G401 (cell line): ENCODE measurements around the gene ATP6V0C. TPM values are rescaled to one million over a fixed set of nuclear protein-coding genes. Genes with fewer than 3 reads are reported as not detected.
"Not testable (repeated sequence)": the region's sequence is repeated elsewhere in the genome, so short reads cannot be mapped to it uniquely, and the experiment has no call there.

Source experiments
- DNase-seq: peaks from one replicate; pipeline ENCODE4 v3.0.0-alpha.2; 2015; ENCODE audit warnings: low spot score
- in situ Hi-C: cut with HindIII; loops from 2 replicates; pipeline ENCODE4 v1.10.0; 2016; ENCODE audit warnings: low sequenced_read_pairs, mixed read lengths
- total RNA-seq: library from RNA; depleted of rRNA; stranded (reverse); fragments of >200 nt; shearing (Covaris generic); gene quantifications from 2 replicates; pipeline ENCODE4 v1.2.3, GENCODE V29; 2014

Gene ATP6V0C
- total RNA-seq, 1 experiment from 2014 or later: 41.8 TPM

DNA sequence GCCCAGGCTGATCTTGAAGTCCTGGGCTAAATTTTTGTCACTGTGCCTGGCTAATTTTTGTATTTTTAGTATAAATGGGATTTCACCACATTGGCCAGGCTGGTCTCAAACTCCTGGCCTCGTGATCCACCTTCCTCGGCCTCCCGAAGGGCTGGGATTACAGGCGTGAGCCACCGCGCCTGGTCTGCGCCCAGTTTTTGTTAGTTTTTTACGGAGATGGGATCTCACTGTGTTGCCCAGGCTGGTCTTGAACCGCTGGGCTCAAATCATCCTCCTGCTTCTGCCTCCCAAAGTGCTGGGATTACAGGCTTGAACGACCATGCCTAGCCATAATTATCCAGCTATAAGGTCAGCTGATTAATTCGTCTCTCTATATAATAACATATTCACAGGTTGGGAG, 20.2 kb downstream of the ATP6V0C start:
- in situ Hi-C loops: no loop called here
- DNase-seq: no peak

GRCh38 chr16:2534335-2534734, 20.6 kb downstream of the ATP6V0C start:
- DNase-seq, in situ Hi-C loops: not testable (repeated sequence)

- no peak for DNase-seq
These were observed 21.9 kb downstream of the ATP6V0C start for GRCh38 chr16:2535625-2536013.

DNA sequence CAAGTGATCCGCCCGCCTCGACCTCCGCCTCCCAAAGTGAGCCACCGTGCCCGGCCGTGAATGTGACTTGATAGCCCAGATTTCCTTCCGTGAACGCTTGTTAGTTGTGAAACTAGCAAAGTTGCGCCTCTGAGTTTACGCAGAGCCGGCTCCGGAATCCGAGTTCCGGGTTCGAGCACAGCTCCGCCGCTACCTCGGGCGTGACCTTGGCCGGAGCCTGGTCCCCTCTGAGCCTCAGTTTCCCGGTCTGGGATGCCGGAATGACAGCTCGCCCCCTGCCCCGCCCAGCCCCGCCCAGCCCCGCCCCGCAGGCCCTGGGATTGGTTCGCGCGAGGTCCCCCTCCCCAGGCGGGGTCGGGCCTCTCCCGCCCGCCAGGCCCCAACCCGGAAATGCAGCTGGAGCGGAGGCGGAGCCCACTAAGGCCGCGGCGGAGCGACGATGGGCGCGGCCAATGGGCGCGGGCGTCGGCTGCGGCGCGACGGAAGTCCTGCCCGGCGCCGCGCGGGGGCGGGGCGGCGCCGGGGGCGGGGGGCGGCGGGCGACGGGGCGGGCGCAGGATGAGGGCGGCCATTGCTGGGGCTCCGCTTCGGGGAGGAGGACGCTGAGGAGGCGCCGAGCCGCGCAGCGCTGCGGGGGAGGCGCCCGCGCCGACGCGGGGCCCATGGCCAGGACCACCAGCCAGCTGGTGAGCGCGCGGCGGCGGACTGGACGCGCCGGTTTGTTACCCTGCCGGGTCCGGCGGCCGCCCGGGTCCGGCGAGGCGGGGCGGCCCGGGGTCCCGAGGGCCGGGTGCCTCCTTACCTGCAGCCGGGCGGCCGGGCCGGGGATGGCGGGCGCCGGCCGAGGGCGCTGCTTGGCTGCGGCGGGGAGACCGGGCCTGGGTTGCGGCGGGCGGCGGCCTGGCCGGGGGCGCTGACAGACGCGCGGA, 24.0 kb downstream of the ATP6V0C start, which contains the start of gene PDPK1:
Gene PDPK1 (plus strand): TSS at position 571 of the 929 bp plus-strand sequence. CDS start 92 bp downstream, at position 663.
- in situ Hi-C loops: no loop called here

More at GRCh38 chr16:2535625-2536013, 21.9 kb downstream of the ATP6V0C start:
- in situ Hi-C loops: no loop called here

DNA sequence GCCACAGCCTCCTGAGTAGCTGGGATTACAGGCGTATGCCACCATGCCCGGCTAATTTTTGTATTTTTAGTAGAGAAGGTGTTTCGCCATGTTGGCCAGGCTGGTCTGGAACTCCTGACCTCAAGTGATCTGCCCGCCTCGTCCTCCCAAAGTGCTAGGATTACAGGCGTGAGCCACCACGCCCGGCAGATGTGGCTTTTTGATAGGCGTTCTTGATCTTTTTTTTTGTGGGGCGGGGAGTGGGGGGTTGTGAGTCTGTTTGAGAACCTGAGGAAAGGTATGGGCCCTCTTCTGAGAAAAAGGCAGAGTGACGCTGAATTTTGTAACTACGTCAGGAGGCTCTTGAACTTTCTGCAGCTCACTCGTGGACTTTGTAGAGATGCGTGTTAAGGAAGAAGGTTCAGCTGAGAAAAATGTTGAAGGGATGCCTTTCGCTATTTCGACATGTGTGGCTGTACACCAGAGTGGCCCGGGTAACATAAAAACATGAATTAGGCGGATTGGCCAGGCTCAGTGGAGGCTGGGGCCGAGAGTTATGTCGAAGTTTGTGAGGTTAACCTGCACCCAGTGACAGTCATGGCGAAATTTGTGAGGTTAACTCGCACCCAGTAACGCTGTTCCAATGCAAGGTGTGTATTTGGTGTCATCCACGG, 25.6 kb downstream of the ATP6V0C start:
- in situ Hi-C loops, DNase-seq: not testable (repeated sequence)

More for the DNA sequence above, 24.0 kb downstream of the ATP6V0C start, which contains the start of gene PDPK1:
- DNase-seq: peak; percentile 95

DNA sequence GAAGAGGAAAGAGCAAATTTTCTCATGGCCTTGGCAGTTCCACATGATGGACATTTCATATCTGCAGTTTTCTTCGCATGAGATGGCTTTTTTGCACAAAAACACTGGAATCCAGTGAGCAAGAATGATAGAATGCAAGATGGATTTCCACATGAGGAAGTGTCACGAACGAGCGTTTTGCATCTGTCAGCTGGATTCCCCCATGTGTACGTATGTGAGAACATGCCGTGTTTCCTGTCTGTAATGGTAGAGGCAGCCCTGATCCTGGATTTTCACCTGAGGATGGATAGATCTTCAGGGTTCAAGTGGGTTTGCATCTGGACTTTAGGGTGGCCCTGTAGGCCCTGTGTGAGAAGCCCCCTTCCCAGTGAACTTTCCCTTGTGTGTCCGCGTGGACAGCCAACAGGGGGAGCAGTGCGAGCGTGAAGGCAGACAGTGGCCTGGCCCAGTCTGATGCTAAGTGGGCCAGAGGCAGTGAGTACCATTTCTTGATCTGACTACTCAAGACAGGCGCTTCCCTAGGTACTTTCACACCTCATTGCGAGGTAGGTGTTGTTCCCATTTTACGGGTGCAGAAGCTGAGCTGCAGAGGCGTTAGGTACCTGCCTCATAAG, 26.2 kb downstream of the ATP6V0C start:
- in situ Hi-C loops: not testable (repeated sequence)
- peak; percentile 57 for DNase-seq

DNA sequence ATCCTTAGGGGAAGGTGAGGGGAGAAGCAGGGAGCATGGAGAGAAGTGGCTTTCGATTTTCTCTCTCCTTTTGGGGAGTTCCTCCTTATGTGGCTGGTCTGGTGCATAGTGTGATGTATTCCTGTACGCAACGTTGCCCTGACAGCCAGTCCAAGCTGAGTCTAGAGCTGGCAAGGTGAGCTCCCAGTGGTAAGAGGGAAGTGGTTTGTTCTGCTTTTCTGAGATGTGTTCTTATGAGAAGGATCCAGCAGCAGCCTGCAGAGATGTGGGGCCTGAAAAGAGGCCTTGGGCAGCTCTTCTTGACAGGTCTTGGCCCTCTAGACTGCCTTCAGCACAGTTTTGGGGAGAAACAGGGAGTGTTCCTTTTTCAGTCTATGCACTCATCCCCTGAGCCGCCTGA, 27.2 kb downstream of the ATP6V0C start:
- DNase-seq: not testable (repeated sequence)

GRCh38 chr16:2541409-2541808, 27.7 kb downstream of the ATP6V0C start:
- DNase-seq, in situ Hi-C loops: not testable (repeated sequence)

More for the DNA sequence above, 27.2 kb downstream of the ATP6V0C start:
- in situ Hi-C loops: not testable (repeated sequence)

- DNase-seq, in situ Hi-C loops: not testable (repeated sequence)
These were observed 30.0 kb downstream of the ATP6V0C start for GRCh38 chr16:2543771-2544170.

DNA sequence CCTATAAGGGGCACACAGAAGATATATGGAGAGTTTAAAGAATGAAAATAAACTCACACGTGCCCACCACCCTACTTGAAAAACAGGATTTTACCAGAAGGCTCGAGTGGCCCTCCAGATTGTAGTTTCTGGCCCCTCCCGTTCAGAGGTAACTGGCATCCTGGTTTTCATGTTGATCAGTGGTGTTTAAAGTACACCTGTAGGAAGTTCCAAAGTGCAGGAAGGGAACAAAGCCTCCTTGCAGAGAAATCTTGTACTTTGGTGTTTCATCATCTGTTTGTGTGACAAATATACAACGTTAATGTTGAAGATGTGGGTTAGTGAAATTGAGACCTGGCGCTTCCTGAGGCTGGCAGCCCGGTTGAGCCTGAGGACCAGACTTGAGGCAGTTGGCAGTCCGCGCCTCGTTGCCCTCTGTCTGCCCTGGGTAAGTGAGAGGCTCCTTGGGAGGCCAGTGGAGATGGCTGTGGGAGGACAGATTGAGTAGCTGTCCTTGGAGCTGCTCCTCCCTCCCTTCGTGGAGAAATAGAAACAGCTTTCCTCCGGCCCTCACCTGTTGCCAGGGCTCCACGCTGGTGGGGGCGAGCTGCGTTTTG, 36.6 kb downstream of the ATP6V0C start:
- DNase-seq, in situ Hi-C loops: not testable (repeated sequence)

DNA sequence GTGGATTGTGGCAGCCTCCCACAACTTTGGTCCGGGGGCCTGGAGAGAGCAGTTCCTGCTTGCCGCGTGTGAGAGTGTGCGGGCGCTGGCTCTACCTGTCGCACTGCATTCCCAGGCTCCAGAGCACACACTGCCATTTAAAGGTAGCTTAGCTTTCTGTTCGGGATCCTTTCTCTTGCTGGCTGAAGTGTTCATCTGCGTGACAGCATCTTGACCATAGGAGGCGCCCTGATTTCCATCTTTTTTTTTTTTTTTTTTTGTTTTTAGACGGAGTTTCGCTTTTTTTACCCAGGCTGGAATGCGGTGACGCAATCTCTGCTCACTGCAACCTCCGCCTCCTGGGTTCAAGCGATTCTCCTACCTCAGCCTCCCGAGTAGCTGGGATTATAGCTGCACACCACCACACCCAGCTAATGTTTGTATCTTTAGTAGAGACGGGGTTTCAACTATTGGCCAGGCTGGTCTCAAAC, 37.7 kb downstream of the ATP6V0C start:
- not testable (repeated sequence) for DNase-seq

DNA sequence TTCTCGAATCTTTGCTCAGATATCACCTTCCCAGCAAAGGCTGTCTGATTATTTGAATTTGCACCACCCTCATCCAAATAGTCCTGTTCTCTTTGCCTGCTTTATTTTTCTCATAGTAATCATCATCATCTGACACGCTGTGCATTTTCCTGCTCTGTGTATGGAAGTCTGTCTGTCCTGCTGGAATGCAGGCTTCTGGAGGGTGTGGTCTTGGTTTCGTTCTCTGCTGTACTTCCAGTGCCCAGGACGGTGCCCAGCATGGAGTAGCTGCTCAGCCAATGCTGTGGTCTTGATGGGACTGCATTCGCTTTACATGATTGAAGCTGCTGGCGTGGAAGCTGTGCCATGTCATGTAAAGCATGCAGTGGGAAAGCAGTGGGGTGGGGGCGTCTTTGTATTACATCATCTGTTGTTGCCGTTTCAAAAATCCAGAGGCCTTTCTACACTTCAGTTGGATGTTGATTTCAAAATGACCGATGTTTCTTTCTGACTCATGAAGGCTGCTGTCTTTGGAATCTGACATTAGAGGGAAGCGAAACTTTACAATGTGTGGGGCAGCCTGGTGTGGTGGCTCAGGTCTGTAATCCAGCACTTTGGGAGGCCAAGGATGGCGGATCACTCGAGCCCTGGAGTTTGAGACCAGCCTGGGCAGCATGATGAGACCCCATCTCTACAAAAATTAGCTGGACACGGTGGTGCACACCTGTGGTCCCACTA, 41.1 kb downstream of the ATP6V0C start:
- DNase-seq, in situ Hi-C loops: not testable (repeated sequence)

More for the DNA sequence above, 37.7 kb downstream of the ATP6V0C start:
- in situ Hi-C loops: not testable (repeated sequence)

- DNase-seq, in situ Hi-C loops: not testable (repeated sequence)
These were observed 43.4 kb downstream of the ATP6V0C start for GRCh38 chr16:2557150-2557549.

GRCh38 chr16:2560131-2560797, 46.5 kb downstream of the ATP6V0C start:
- DNase-seq, in situ Hi-C loops: not testable (repeated sequence)

- DNase-seq, in situ Hi-C loops: not testable (repeated sequence)
These were observed 47.0 kb downstream of the ATP6V0C start for GRCh38 chr16:2560798-2561133.

DNA sequence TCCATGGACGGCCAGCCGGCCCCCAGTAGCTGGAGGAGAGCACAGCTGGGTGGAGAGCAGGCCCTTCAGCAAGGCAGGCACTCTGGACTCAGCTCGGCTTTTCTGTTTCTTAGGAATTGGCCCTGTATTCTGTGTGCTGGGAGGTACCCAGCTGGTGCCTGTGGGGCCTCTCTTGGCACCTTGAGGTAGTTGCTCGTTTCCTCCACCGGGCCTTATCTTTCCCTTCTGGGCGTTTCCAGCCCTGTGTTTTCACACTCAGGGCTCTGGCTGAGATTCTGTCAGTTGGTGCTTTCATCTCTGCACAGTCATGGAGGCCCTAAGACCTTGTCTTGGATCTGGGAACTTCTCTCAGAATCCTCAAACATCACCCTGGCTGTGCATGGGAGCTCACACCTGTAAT, 53.8 kb downstream of the ATP6V0C start:
- DNase-seq, in situ Hi-C loops: not testable (repeated sequence)

GRCh38 chr16:2568573-2568972, 54.8 kb downstream of the ATP6V0C start:
- in situ Hi-C loops, DNase-seq: not testable (repeated sequence)
